HepG2 (cell line): ENCODE measurements around the gene ACVRL1. TPM values are rescaled to one million over a fixed set of nuclear protein-coding genes. Genes with fewer than 3 reads are reported as not detected.

Experiments
- ATAC-seq: fragments of 200-7000 bp; cut with Tn5 transposase; 3 replicates; pipeline ENCODE4 v1.9.1; 2020; ENCODE audit warnings: mild to moderate bottlenecking, moderate library complexity
- BruUV-seq: library from RNA; stranded (reverse); fragments of 400-500 nt; replicated peaks from 2 replicates; lab custom pipeline; 2021; lab: Mats Ljungman, UMichigan
- CTCF ChIA-PET: fragments of 300-600 bp; formaldehyde crosslinking; extraction: SDS; loops from one replicate; lab custom pipeline; 2021; ENCODE audit warnings: low total read pairs, inconsistent platforms, low intra/inter-chr PET ratio; lab: Yijun Ruan, JAX
- POLR2A ChIA-PET: fragments of 350-600 bp; sonication (Branson Sonifier 250); formaldehyde crosslinking; loops from one replicate; lab custom pipeline; 2020; ENCODE audit warnings: antibody characterized with exemption, inconsistent platforms; lab: Yijun Ruan, JAX
- DNase-seq: peaks from one replicate; pipeline ENCODE4 v3.0.0-alpha.2; 2015; ENCODE audit warnings: low spot score
- FAIRE-seq: peaks from 3 replicates; lab custom pipeline; 2011; peaks lifted over from hg19 to GRCh38; lab: Jason Lieb, UNC
- H2AFZ ChIP-seq: one replicate; pipeline ENCODE4 v1.6.1; 2011; ENCODE audit warnings: low read length, inconsistent platforms
- H3K27ac ChIP-seq: fragments of 300-600 bp; 3 replicates; pipeline ENCODE4 v1.8.0; 2011; ENCODE audit warnings: mixed run types, mild to moderate bottlenecking, mixed read lengths, low read length, inconsistent platforms; ENCODE audit not compliant: insufficient read depth; ENCODE audit errors: extremely low read length
- H3K27me3 ChIP-seq, 2 experiments: fragments of 200-600 bp in 1 of 2; 2 replicates in 1 of 2; 3 replicates in 1 of 2; pipeline versions ENCODE4 v1.6.0 to v1.8.0; 2011; ENCODE audit warnings: low read length in 2 of 2, mild to moderate bottlenecking in 2 of 2, moderate library complexity in 2 of 2, inconsistent platforms in 1 of 2; ENCODE audit not compliant: insufficient read depth in 2 of 2, control insufficient read depth in 1 of 2
- H3K36me3 ChIP-seq, 2 experiments: fragments of 200-600 bp in 1 of 2; replicated peaks in 1 of 2; 2 replicates in 1 of 2; 3 replicates in 1 of 2; pipeline versions ENCODE4 v1.5.1 to v1.8.0; 2011; ENCODE audit warnings: low read length in 2 of 2, inconsistent platforms in 1 of 2; ENCODE audit not compliant: insufficient read depth in 2 of 2, control insufficient read depth in 1 of 2
- H3K4me1 ChIP-seq: 2 replicates; pipeline ENCODE4 v1.5.1; 2012; ENCODE audit warnings: low read length, inconsistent platforms; ENCODE audit not compliant: insufficient read depth
- H3K4me2 ChIP-seq: 2 replicates; pipeline ENCODE4 v1.6.0; 2011; ENCODE audit warnings: low read depth, low read length, inconsistent platforms
- H3K4me3 ChIP-seq, 3 experiments: fragments of 200-600 bp in 1 of 3; sonication (generic), shearing (Covaris generic) in 1 of 3; replicated peaks in 1 of 3; 2 replicates each; pipeline ENCODE4 v1.5.1; 2011 to 2016; ENCODE audit warnings: low read length in 3 of 3, inconsistent platforms in 2 of 3, low read depth in 2 of 3, mild to moderate bottlenecking in 2 of 3, control low read depth in 1 of 3, mixed read lengths in 1 of 3; ENCODE audit not compliant: insufficient read depth in 1 of 3
- H3K79me2 ChIP-seq: one replicate; pipeline ENCODE4 v1.6.1; 2011; ENCODE audit warnings: low read length, inconsistent platforms; ENCODE audit not compliant: insufficient read depth
- H3K9ac ChIP-seq: 2 replicates; pipeline ENCODE4 v1.6.0; 2011; ENCODE audit warnings: mild to moderate bottlenecking, low read depth, low read length, inconsistent platforms; ENCODE audit not compliant: insufficient read depth
- H3K9me3 ChIP-seq: 2 replicates; pipeline ENCODE4 v1.5.1; 2012; ENCODE audit warnings: mild to moderate bottlenecking, low read length
- H4K20me1 ChIP-seq: 2 replicates; pipeline ENCODE4 v1.6.0; 2011; ENCODE audit warnings: inconsistent platforms, mild to moderate bottlenecking, low read length, moderate library complexity; ENCODE audit not compliant: insufficient read depth
- ARNT ChIP-seq: fragments of 450-650 bp; IDR thresholded peaks from 2 replicates; pipeline ENCODE4 v1.6.1; 2017
- CBX2 ChIP-seq, 2 experiments: fragments of 200-600 bp in 1 of 2; sonication (generic); formaldehyde crosslinking in 1 of 2; IDR thresholded peaks; 2 replicates each; pipeline versions ENCODE4 v1.7.0 to v1.8.1; 2018 to 2022; ENCODE audit warnings: low read depth in 2 of 2, low read length in 1 of 2, mild to moderate bottlenecking in 1 of 2, missing genetic modification reagents in 1 of 2
- EZH2 ChIP-seq: conservative IDR thresholded peaks from 2 replicates; pipeline ENCODE4 v1.6.1; 2012; ENCODE audit warnings: mild to moderate bottlenecking, low read depth, low read length, moderate library complexity
- KMT2B ChIP-seq: IDR thresholded peaks from 2 replicates; pipeline ENCODE4 v1.6.1; 2016; ENCODE audit warnings: missing genetic modification reagents, missing compliant biosample characterization
- MAFG ChIP-seq: sonication (generic); formaldehyde crosslinking; IDR thresholded peaks from 2 replicates; pipeline ENCODE4 v1.5.1; 2020; ENCODE audit warnings: mild to moderate bottlenecking, missing genetic modification reagents
- MIER2 ChIP-seq: IDR thresholded peaks from 2 replicates; pipeline ENCODE4 v1.6.1; 2016; ENCODE audit warnings: missing biosample characterization, missing genetic modification reagents
- PCBP1 ChIP-seq: fragments of 200-400 bp; formaldehyde crosslinking; IDR thresholded peaks from 2 replicates; pipeline ENCODE4 v1.6.1; 2017; ENCODE audit warnings: mild to moderate bottlenecking, low read depth, low read length, borderline replicate concordance
- POLR2A ChIP-seq, 2 experiments: IDR thresholded peaks; 2 replicates each; pipeline ENCODE4 v1.6.1; 2011; ENCODE audit warnings: low read depth in 2 of 2, low read length in 2 of 2, mild to moderate bottlenecking in 1 of 2, moderate library complexity in 1 of 2; ENCODE audit not compliant: insufficient read depth in 1 of 2
- ZNF30 ChIP-seq: sonication (generic); formaldehyde crosslinking; IDR thresholded peaks from 2 replicates; pipeline ENCODE4 v1.5.0; 2020; ENCODE audit warnings: mild to moderate bottlenecking, missing genetic modification reagents
- ZNF800 ChIP-seq: sonication (generic); formaldehyde crosslinking; IDR thresholded peaks from 2 replicates; pipeline ENCODE4 v1.4.0; 2020; ENCODE audit warnings: missing genetic modification reagents
- ZSCAN9 ChIP-seq: IDR thresholded peaks from 2 replicates; pipeline ENCODE4 v1.6.1; 2016; ENCODE audit warnings: borderline replicate concordance
- WGBS: methylation state at CpG from one replicate; pipeline ENCODE4 v1.1.6; 2017; ENCODE audit warnings: low lambda C conversion rate; 5-methylcytosine and 5-hydroxymethylcytosine counted together
- in situ Hi-C: cut with HindIII; loops from 2 replicates; pipeline ENCODE4 v1.10.0; 2017; ENCODE audit warnings: low pct_unique_long_range_greater_than_20kb; ENCODE audit not compliant: extremely low pct_ligation_motif_present
- intact Hi-C: fragments of 100-400 bp; cut with micrococcal nuclease; formaldehyde crosslinking; loops from one replicate; pipeline ENCODE4 v1.10.0; 2022; ENCODE audit not compliant: unreplicated experiment
- polyA plus RNA-seq, 8 experiments: library from polyadenylated mRNA; depleted of rRNA in 3 of 8; stranded (reverse) in 7 of 8; unstranded in 1 of 8; fragments of >200 nt; fragmentation: Illumina TruSeq in 4 of 8; extraction: Trizol in 4 of 8; gene quantifications; 2 replicates each; pipeline versions ENCODE4 v1.2.1 to v1.2.3, GENCODE V29; 2011 to 2016; ENCODE audit warnings: low read depth in 4 of 8, missing spikeins in 1 of 8, mixed read lengths in 1 of 8; ENCODE audit not compliant: insufficient read depth in 1 of 8
- total RNA-seq, 5 experiments: library from RNA; depleted of rRNA; stranded (reverse); fragments of >200 nt; fragmentation: Illumina TruSeq; extraction: Trizol; gene quantifications; 2 replicates each; pipeline ENCODE4 v1.2.3, GENCODE V29; 2016; ENCODE audit warnings: low read depth in 1 of 5

Gene ACVRL1
- total and polyA plus RNA-seq, 2 of the 13 experiments (the other 11 are each of a cell fraction or from before 2014, with no cell fraction given) = not detected

- TF ChIP-seq MIER2 (CRISPR knock-in tag) (no peak), POLR2A (IDR thresholded peaks at IDR 0.05; ENCODE audit: insufficient read depth in 1 of 2, low read depth in 2 of 2, low read length in 2 of 2) (no peak), PCBP1 (no peak), EZH2 (no peak)
These were observed 40.8 kb downstream of the ACVRL1 start (continued) for GRCh38 chr12:51948066-51948465.

GRCh38 chr12:51949342-51950030 lies 42.2 kb downstream of the ACVRL1 start:
- H3K27me3 ChIP-seq = peaks cover 5 to 30% of the 10 kb centered on the region in 2 experiments
- no peak for ATAC-seq
- no TSS peak for BruUV-seq

GRCh38 chr12:51950682-51951198 lies 43.4 kb downstream of the ACVRL1 start:
- CTCF ChIA-PET = no interaction called here
- TF ChIP-seq ARNT = no peak
- 0 out of 2 replicates have a peak, but pooled peaks have one; percentile 14 for TF ChIP-seq ZSCAN9 (CRISPR knock-in tag)
- TF ChIP-seq ZNF30 = no peak
- 0 out of 2 replicates have a peak, but pooled peaks have one; percentile 33 for TF ChIP-seq ZNF800 (CRISPR knock-in tag)
- TF ChIP-seq KMT2B = no peak
- peak; percentile 91 for TF ChIP-seq CBX2 (IDR thresholded peaks at IDR 0.05; ENCODE audit: low read depth, low read length)
- TF ChIP-seq CBX2 (CRISPR knock-in tag; IDR thresholded peaks at IDR 0.05; ENCODE audit: low read depth) = no peak
- TF ChIP-seq, all 625 proteins: peak for 3
- no peak overlapping the region for H3K27ac ChIP-seq

More at GRCh38 chr12:51949342-51950030, 42.2 kb downstream of the ACVRL1 start:
- Histone ChIP-seq H3K36me3 (no peaks in the 10 kb centered on the region), H3K9ac (no peak overlapping the region), H4K20me1 (no peaks in the 10 kb centered on the region), H3K79me2 (peaks cover 26% of the 10 kb centered on the region), H3K4me1 (peaks cover 21% of the 10 kb centered on the region), H3K27ac (no peak overlapping the region), H3K4me2 (no peak overlapping the region), H3K4me3 (no peak overlapping the region), H2AFZ (no peak overlapping the region), H3K9me3 (no peaks in the 10 kb centered on the region)
- ChIA-PET CTCF (no interaction called here), POLR2A (no interaction called here)
- DNase-seq (no peak), FAIRE-seq (no peak)
- no peak for TF ChIP-seq MAFG (CRISPR knock-in tag)
- intact Hi-C loops (no loop called here), in situ Hi-C loops (no loop called here)
- WGBS = 44% methylated on average over 6 of the region's 6 CpGs

More at GRCh38 chr12:51950682-51951198, 43.4 kb downstream of the ACVRL1 start:
- no peak for ATAC-seq
- Histone ChIP-seq H3K79me2 (peaks cover 38% of the 10 kb centered on the region), H3K4me3 (peak overlapping the region; percentile 52 to 79 (median 59)), H3K36me3 (no peaks in the 10 kb centered on the region), H3K9me3 (no peaks in the 10 kb centered on the region), H3K4me1 (peaks cover 33% of the 10 kb centered on the region), H2AFZ (no peak overlapping the region), H4K20me1 (no peaks in the 10 kb centered on the region), H3K27me3 (peaks cover 5 to 29% of the 10 kb centered on the region in 2 experiments), H3K4me2 (peak overlapping the region; percentile 92), H3K9ac (no peak overlapping the region)
- WGBS = 2% methylated on average over 5 of the region's 5 CpGs
- no TSS peak for BruUV-seq
- intact Hi-C loops = no loop called here
- FAIRE-seq = peak; percentile 21
- in situ Hi-C loops = no loop called here
- no peak for DNase-seq
- POLR2A ChIA-PET = no interaction called here
